ENCODE data around the gene EVA1B. TPM values are rescaled to one million over a fixed set of nuclear protein-coding genes. Genes with fewer than 3 reads are reported as not detected.

EVA1B gene
- polyA plus RNA-seq, 1 donor (not counting 4 experiments of a cell fraction or from before 2014, with no cell fraction given): 2.4 TPM

GRCh38 chr1:36322786-36323635, 434 bp downstream of the EVA1B start:
- H3K9me1 ChIP-seq (ENCODE audit: control insufficient read depth, extremely low read depth, insufficient read depth, low read length): no peaks in the 10 kb centered on the region
- peaks cover under 1 to 4% of the 10 kb centered on the region in 2 experiments for H3K36me3 ChIP-seq (ENCODE audit: control insufficient read depth in 2 of 2, extremely low read depth in 1 of 2, insufficient read depth in 2 of 2, low read length in 2 of 2)
- TF ChIP-seq EZH2 (IDR thresholded peaks at IDR 0.05; ENCODE audit: low read length) (no peak), CTCF (optimal IDR thresholded peaks at IDR 0.05 in 1 of 3, IDR thresholded peaks at IDR 0.05 in 1 of 3, conservative IDR thresholded peaks at IDR 0.05 in 1 of 3; ENCODE audit: extremely low read depth in 1 of 3, insufficient read depth in 2 of 3, low read length in 3 of 3) (no peak)
- H3K27ac ChIP-seq (ENCODE audit: control insufficient read depth, insufficient read depth, low read length): peak overlapping the region; percentile 14
- no peaks in the 10 kb centered on the region for H4K20me1 ChIP-seq (ENCODE audit: control insufficient read depth, extremely low read depth, insufficient read depth, low read length)
- H3K9me3 ChIP-seq (ENCODE audit: control insufficient read depth, low read depth, low read length): no peaks in the 10 kb centered on the region
- peak overlapping the region; percentile 82 for H3K4me2 ChIP-seq (ENCODE audit: control insufficient read depth, extremely low read depth, insufficient read depth, low read depth, low read length)
- FAIRE-seq: no peak
- H2AFZ ChIP-seq (ENCODE audit: control insufficient read depth, low read length): peak overlapping the region; percentile 16
- dilution Hi-C loops (cut with MboI; ENCODE audit: extremely low pct_ligation_motif_present, low sequenced_read_pairs): no loop called here
- no peaks in the 10 kb centered on the region for H3K27me3 ChIP-seq (ENCODE audit: control insufficient read depth, extremely low read depth, insufficient read depth, low read length)
- peak overlapping the region; percentile 45 to 67 (median 65) for H3K4me3 ChIP-seq (ENCODE audit: control insufficient read depth in 2 of 3, extremely low read depth in 1 of 3, insufficient read depth in 2 of 3, low read depth in 1 of 3, low read length in 3 of 3)
- no peaks in the 10 kb centered on the region for H3K79me2 ChIP-seq (ENCODE audit: control insufficient read depth, insufficient read depth, low read length)
- DNase-seq (ENCODE audit: low read depth, low spot score): no peak
- peak overlapping the region; percentile 69 for H3K9ac ChIP-seq (ENCODE audit: control insufficient read depth, extremely low read depth, insufficient read depth, low read length)
- H3K4me1 ChIP-seq (ENCODE audit: control insufficient read depth, extremely low read depth, insufficient read depth, low read length): peaks cover 16% of the 10 kb centered on the region

- Histone ChIP-seq H3K4me3 (ENCODE audit: control insufficient read depth in 2 of 3, extremely low read depth in 1 of 3, insufficient read depth in 2 of 3, low read depth in 1 of 3, low read length in 3 of 3) (peak overlapping the region in 2 of 3 experiments; percentile 45 to 67), H3K9ac (ENCODE audit: control insufficient read depth, extremely low read depth, insufficient read depth, low read length) (no peak overlapping the region)
Measured at GRCh38 chr1:36322041-36322785, 1.2 kb downstream of the EVA1B start.

More at GRCh38 chr1:36322041-36322785, 1.2 kb downstream of the EVA1B start:
- peaks cover 10% of the 10 kb centered on the region for H3K4me1 ChIP-seq (ENCODE audit: control insufficient read depth, extremely low read depth, insufficient read depth, low read length)
- H3K27ac ChIP-seq (ENCODE audit: control insufficient read depth, insufficient read depth, low read length): no peak overlapping the region
- FAIRE-seq (no peak), DNase-seq (ENCODE audit: low read depth, low spot score) (no peak)
- H3K4me2 ChIP-seq (ENCODE audit: control insufficient read depth, extremely low read depth, insufficient read depth, low read depth, low read length): no peak overlapping the region
- TF ChIP-seq EZH2 (IDR thresholded peaks at IDR 0.05; ENCODE audit: low read length) (no peak), CTCF (optimal IDR thresholded peaks at IDR 0.05 in 1 of 3, IDR thresholded peaks at IDR 0.05 in 1 of 3, conservative IDR thresholded peaks at IDR 0.05 in 1 of 3; ENCODE audit: extremely low read depth in 1 of 3, insufficient read depth in 2 of 3, low read length in 3 of 3) (no peak)
- H3K27me3 ChIP-seq (ENCODE audit: control insufficient read depth, extremely low read depth, insufficient read depth, low read length): no peaks in the 10 kb centered on the region
- dilution Hi-C loops (cut with MboI; ENCODE audit: extremely low pct_ligation_motif_present, low sequenced_read_pairs): no loop called here
- H3K36me3 ChIP-seq (ENCODE audit: control insufficient read depth in 2 of 2, extremely low read depth in 1 of 2, insufficient read depth in 2 of 2, low read length in 2 of 2): peaks cover 2 to 4% of the 10 kb centered on the region in 2 experiments
- no peak overlapping the region for H2AFZ ChIP-seq (ENCODE audit: control insufficient read depth, low read length)
- no peaks in the 10 kb centered on the region for H4K20me1 ChIP-seq (ENCODE audit: control insufficient read depth, extremely low read depth, insufficient read depth, low read length)
- H3K9me3 ChIP-seq (ENCODE audit: control insufficient read depth, low read depth, low read length): no peaks in the 10 kb centered on the region
- H3K9me1 ChIP-seq (ENCODE audit: control insufficient read depth, extremely low read depth, insufficient read depth, low read length): no peaks in the 10 kb centered on the region
- no peaks in the 10 kb centered on the region for H3K79me2 ChIP-seq (ENCODE audit: control insufficient read depth, insufficient read depth, low read length)
